Measurements from ENCODE around the gene FAM81B. TPM values are rescaled to one million over a fixed set of nuclear protein-coding genes. Genes with fewer than 3 reads are reported as not detected.

Gene FAM81B
- total RNA-seq, 1 experiment from 2014 or later, result not detected

DNA sequence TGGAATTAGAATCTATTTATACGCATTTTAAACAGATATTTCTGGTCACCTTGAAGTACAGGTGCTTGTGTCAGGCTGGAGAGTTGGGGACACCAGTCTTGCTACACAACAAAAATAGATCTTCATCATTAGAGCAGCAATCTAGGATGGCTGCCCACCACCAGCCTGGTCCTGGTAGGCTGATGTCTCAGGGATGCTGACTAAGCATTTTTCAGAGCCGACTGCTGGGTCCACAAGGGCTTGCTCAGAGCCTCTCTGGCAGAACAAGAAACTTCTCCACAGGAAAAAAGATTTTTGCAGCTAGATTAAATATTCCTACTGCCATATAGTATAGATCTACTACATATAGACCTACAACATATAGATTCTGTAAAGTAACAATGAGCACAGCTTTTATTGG lies 12.0 kb upstream of the FAM81B start:
- Histone ChIP-seq H3K4me1 (no peaks in the 10 kb centered on the region), H3K4me3 (ENCODE audit: low read depth, low read length) (no peak overlapping the region), H3K27me3 (replicated peaks; ENCODE audit: control insufficient read depth, insufficient read depth, low read length) (no peaks in the 10 kb centered on the region), H3K9me3 (no peaks in the 10 kb centered on the region), H3K36me3 (ENCODE audit: control insufficient read depth, insufficient read depth, low read length) (no peaks in the 10 kb centered on the region)
- Mint-ChIP-seq H3K27me3 (ENCODE audit: insufficient read depth, unreplicated experiment) (peaks cover 14% of the 10 kb centered on the region), H3K36me3 (ENCODE audit: insufficient read depth, unreplicated experiment) (no peaks in the 10 kb centered on the region), H3K4me3 (ENCODE audit: unreplicated experiment) (no peak overlapping the region), H3K4me1 (ENCODE audit: low read depth, unreplicated experiment) (no peaks in the 10 kb centered on the region), H3K9me3 (ENCODE audit: unreplicated experiment) (peaks cover 11% of the 10 kb centered on the region), H3K27ac (ENCODE audit: unreplicated experiment) (no peak overlapping the region)
- BruUV-seq (replicated peaks), result no TSS peak
- TF ChIP-seq, protein P1, sequence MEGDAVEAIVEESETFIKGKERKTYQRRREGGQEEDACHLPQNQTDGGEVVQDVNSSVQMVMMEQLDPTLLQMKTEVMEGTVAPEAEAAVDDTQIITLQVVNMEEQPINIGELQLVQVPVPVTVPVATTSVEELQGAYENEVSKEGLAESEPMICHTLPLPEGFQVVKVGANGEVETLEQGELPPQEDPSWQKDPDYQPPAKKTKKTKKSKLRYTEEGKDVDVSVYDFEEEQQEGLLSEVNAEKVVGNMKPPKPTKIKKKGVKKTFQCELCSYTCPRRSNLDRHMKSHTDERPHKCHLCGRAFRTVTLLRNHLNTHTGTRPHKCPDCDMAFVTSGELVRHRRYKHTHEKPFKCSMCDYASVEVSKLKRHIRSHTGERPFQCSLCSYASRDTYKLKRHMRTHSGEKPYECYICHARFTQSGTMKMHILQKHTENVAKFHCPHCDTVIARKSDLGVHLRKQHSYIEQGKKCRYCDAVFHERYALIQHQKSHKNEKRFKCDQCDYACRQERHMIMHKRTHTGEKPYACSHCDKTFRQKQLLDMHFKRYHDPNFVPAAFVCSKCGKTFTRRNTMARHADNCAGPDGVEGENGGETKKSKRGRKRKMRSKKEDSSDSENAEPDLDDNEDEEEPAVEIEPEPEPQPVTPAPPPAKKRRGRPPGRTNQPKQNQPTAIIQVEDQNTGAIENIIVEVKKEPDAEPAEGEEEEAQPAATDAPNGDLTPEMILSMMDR (IDR thresholded peaks at IDR 0.05; ENCODE audit: insufficient read depth in 1 of 2, low read depth in 1 of 2, low read length in 1 of 2, severe bottlenecking in 1 of 2, unreplicated experiment in 1 of 2), result no peak
- intact Hi-C loops (cut with micrococcal nuclease; ENCODE audit: unreplicated experiment), result no loop called here
- ChIA-PET POLR2A (no interaction called here), CTCF (no interaction called here)
- DNase-seq, result no peak

DNA sequence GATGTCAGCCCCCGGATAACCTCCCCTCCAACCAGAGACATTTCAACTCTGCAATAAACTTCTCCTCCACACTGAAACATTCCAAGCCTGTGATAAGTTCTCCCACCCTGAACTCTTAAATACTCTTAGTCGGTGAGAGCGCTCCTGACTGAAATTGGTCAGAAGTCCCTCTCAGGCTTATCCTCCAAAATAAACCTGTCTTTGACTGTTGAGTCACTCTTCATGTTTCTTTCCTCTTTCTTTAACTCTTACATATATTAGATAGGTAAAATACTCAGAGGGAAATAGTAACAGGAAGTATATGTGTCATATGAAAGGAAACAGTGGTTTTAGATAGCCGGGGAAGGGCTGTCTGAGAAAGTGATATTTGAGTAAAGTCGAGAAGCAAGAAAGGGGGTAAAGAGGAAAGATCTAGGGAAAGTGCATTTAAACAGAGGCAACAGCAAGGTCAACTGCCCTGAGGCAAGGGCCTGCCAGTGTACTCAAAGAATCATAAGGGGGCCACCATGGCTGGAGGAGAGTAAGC lies 11.0 kb upstream of the FAM81B start:
- BruUV-seq (replicated peaks), result no TSS peak
- Mint-ChIP-seq H3K27me3 (ENCODE audit: insufficient read depth, unreplicated experiment) (peaks cover 14% of the 10 kb centered on the region), H3K4me3 (ENCODE audit: unreplicated experiment) (no peak overlapping the region), H3K36me3 (ENCODE audit: insufficient read depth, unreplicated experiment) (no peaks in the 10 kb centered on the region), H3K27ac (ENCODE audit: unreplicated experiment) (no peak overlapping the region), H3K9me3 (ENCODE audit: unreplicated experiment) (peaks cover 11% of the 10 kb centered on the region), H3K4me1 (ENCODE audit: low read depth, unreplicated experiment) (no peaks in the 10 kb centered on the region)
- no peak overlapping the region for H3K4me3 ChIP-seq (ENCODE audit: low read depth, low read length)
- CTCF ChIA-PET, result no interaction called here
- no peaks in the 10 kb centered on the region for H3K9me3 ChIP-seq
- DNase-seq, result no peak
- POLR2A ChIA-PET, result no interaction called here
- H3K36me3 ChIP-seq (ENCODE audit: control insufficient read depth, insufficient read depth, low read length), result no peaks in the 10 kb centered on the region
- no peaks in the 10 kb centered on the region for H3K27me3 ChIP-seq (replicated peaks; ENCODE audit: control insufficient read depth, insufficient read depth, low read length)
- intact Hi-C loops (cut with micrococcal nuclease; ENCODE audit: unreplicated experiment), result no loop called here
- H3K4me1 ChIP-seq, result no peaks in the 10 kb centered on the region
- TF ChIP-seq, protein P1 (IDR thresholded peaks at IDR 0.05; ENCODE audit: insufficient read depth in 1 of 2, low read depth in 1 of 2, low read length in 1 of 2, severe bottlenecking in 1 of 2, unreplicated experiment in 1 of 2), result no peak

DNA sequence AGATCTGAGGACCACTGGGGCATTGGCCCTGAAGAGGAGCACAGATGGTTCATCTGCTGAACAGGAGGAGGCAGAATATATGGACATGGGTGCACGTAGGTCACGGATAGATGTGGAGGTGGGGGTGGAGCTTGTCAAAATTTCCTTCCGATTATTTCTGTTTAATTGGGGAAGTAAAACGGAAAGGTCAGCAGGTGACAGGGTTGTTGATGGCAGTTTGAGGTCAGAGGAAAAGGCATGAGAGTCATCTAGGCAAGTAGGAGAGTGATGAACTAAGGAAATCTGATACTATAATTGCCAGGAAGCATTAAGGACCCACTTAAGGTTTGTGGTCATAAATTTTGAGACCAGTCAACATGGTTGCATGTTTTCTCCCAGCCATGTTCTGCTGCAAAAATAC lies 8.4 kb upstream of the FAM81B start:
- intact Hi-C loops (cut with micrococcal nuclease; ENCODE audit: unreplicated experiment), result no loop called here
- DNase-seq, result no peak
- Histone ChIP-seq H3K27me3 (replicated peaks; ENCODE audit: control insufficient read depth, insufficient read depth, low read length) (no peaks in the 10 kb centered on the region), H3K9me3 (no peaks in the 10 kb centered on the region), H3K4me3 (ENCODE audit: low read depth, low read length) (no peak overlapping the region), H3K36me3 (ENCODE audit: control insufficient read depth, insufficient read depth, low read length) (no peaks in the 10 kb centered on the region), H3K4me1 (no peaks in the 10 kb centered on the region)
- Mint-ChIP-seq H3K27ac (ENCODE audit: unreplicated experiment) (no peak overlapping the region), H3K36me3 (ENCODE audit: insufficient read depth, unreplicated experiment) (no peaks in the 10 kb centered on the region), H3K9me3 (ENCODE audit: unreplicated experiment) (peaks cover 11% of the 10 kb centered on the region), H3K27me3 (ENCODE audit: insufficient read depth, unreplicated experiment) (peaks cover 16% of the 10 kb centered on the region), H3K4me3 (ENCODE audit: unreplicated experiment) (no peak overlapping the region), H3K4me1 (ENCODE audit: low read depth, unreplicated experiment) (no peaks in the 10 kb centered on the region)
- TF ChIP-seq, protein P1 (IDR thresholded peaks at IDR 0.05; ENCODE audit: insufficient read depth in 1 of 2, low read depth in 1 of 2, low read length in 1 of 2, severe bottlenecking in 1 of 2, unreplicated experiment in 1 of 2), result no peak
- no TSS peak for BruUV-seq (replicated peaks)
- POLR2A ChIA-PET, result no interaction called here
- CTCF ChIA-PET, result no interaction called here
